Stimulated activated CD4-positive, alpha-beta T cell treated with anti-CD3 and anti-CD28 coated beads, Interleukin-4, amount 100 ng/mL, for 1 hour (primary cell): ENCODE measurements around the gene RSPH1.

Source experiments
- DNase-seq: peaks from one replicate; pipeline ENCODE4 v3.0.0-alpha.2; 2020

Gene RSPH1

DNA sequence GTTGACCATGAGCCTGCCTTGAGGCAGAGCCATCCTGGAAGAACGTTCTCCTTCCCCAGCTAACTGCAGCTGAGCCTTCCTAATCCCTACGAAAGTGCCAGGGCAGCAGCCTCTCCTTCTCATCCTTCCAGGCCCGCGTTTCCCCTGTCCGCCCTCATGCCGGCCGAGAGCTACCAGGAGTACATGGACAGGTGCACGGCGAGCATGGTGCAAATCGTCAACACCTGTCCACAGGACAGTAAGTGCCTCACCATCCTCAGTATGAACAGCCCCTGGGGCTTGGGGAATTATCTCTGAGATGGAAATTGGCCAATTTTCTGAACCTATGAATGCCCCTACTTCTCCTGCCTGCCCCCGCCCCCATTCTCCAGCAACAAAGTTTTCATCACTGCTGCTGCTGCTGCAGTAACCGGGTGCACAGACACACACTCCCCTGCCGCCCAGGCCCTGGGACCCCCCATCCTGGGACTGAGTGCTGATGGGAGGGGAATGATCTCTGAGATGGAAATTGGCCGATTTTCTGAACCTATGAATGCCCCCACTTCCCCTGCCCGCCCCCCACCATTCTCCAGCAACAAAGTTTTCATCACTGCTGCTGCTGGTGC is 52.7 kb downstream of the RSPH1 start:
- DNase-seq = no peak

GRCh38 chr21:42441963-42442362 is 54.1 kb downstream of the RSPH1 start:
- no peak for DNase-seq

- no peak for DNase-seq
Measured at GRCh38 chr21:42440187-42440792, 55.7 kb downstream of the RSPH1 start.

GRCh38 chr21:42439284-42440186 is 56.5 kb downstream of the RSPH1 start:
- DNase-seq = peak; percentile 27

DNA sequence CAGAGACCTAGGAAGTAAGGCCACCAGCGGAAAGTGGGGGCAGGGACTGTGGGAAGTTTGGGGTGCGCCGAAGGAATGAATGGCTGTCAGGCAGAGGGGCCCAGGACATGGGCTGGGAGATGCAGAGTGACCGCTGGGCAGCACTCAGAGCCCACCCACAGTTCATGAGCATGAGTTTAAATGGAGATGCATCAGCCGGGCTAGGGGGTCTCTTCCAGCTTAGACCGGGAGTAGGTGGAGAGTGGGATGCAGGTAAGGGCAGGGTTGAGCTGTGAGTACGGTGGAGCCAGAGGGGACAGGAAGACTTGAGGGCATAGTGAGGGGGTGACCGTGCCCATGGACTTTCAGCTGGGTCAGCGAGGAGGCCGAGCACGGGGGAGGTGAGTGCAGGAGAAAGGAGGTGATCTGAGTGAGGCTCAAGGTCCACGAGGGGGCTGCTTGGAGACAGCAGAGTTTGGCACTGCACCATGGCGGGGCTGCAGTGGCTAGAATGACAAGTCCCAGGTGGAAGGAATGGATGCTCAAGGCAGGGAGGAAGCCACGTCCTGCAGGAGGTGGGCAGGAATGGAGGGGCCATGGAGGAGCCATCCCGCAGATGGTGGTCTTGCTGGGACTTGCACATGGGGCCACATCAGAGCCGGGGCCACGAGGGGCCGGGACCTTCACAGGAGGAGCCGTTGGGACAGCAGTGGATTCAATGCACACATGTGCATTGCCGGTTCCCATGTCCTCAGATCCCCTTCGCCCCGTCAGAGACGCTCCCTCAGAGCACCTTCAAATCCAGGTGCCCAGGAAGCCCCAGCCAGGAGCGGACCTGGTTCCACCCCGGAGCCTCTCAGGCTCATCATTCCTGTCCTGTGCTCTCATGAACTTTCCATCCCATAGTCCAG is 57.5 kb downstream of the RSPH1 start:
- DNase-seq = no peak

DNA sequence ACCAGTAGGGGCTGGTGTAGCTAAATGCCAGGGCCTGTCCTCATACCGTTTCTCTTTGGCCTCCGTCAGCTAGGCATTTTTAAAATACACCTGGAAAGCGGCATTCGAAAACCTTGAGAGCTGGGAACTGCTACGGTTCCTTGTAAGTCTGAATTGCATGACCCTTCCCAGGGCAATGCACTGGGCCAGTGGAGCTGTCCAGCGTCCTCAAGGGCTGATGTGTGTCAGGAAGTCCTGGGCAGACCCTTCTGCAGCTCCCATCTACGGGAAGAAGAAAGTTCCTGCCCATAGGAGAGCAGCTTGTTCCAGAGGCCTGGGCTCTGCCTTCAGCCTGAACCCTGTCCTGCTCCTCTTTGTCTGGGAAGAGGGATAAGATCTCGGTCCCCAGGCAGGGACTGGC is 58.2 kb downstream of the RSPH1 start:
- no peak for DNase-seq

DNA sequence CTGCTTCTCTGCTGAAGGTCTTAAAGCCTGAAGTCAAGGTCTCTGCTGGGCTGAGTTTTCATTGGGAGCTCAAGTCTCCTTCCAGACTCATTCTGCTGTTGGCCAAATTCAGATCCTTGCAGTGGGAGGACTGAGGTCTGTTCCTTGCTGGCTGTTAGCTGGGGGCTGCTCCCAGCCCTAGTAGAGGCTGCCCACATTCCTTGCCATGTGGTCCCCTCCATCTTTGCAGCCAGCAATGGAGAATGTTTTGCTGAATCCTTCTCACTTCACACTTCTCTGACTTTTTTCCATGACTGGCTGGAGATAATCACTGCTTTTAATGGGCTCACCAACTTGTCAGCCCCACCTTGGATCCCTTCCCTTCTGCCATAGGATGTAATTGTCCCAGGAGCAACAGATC is 59.1 kb downstream of the RSPH1 start:
- no peak for DNase-seq

DNA sequence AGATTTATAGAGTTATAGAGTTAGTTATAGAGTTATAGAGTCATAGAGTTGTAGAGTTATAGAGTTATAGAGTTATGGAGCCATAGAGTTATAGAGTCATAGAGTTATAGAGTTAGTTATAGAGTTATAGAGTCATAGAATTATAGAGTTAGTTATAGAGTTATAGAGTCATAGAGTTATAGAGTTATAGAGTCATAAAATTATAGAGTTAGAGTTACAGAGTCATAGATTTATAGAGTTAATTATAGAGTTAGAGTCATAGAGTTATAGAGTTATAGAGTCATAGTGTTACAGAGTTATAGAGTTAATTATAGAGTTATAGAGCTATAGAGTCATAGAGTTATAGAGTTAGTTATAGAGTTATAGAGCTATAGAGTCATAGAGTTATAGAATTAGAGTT is 60.2 kb downstream of the RSPH1 start:
- DNase-seq = no peak

DNA sequence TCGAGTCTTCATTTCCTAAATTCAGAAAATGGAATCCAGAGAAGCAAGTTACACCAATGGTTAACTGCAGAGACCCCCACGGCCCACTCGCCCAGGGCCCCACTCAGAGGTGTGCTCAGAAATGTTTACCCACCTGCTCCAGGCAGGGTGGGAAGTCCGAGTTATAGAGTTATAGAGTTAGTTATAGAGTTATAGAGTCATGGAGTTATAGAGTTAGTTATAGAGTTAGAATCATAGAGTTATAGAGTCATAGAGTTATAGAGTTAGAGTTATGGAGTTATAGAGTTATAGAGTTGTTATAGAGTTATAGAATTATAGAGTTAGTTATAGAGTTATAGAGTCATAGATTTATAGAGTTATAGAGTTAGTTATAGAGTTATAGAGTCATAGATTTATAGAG is 60.6 kb downstream of the RSPH1 start:
- no peak for DNase-seq

GRCh38 chr21:42434884-42435283 is 61.1 kb downstream of the RSPH1 start:
- no peak for DNase-seq

DNA sequence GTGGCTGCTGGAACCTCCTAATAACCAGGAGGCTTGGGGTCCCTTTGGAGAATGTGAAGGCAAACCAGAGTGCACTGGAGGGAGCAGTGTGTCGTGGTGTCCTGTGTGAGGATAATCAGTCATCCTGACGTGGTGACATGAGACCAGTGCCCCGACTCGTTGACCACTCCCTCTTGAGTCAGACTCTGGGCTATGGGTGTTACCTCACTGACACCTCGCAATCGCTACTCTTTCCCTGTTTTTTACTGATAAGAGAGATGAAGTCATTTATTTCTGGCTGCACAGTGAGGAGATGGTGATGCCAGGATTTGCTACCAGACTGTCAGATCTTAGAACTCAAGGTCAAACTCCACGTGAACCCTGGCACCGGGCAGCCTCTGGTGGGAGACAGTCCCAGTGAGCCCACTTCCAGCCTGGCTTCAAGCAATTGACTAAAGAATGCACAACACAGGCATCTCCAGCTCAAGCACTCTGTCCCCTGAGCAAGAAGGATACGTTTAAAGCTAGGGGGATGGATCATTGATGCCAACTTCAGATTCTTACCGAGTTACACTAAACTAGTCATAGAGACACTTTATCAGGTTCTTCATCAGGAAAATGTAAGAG is 62.0 kb downstream of the RSPH1 start:
- DNase-seq = no peak

- DNase-seq = no peak
Measured at GRCh38 chr21:42432695-42433094, 63.3 kb downstream of the RSPH1 start.

DNA sequence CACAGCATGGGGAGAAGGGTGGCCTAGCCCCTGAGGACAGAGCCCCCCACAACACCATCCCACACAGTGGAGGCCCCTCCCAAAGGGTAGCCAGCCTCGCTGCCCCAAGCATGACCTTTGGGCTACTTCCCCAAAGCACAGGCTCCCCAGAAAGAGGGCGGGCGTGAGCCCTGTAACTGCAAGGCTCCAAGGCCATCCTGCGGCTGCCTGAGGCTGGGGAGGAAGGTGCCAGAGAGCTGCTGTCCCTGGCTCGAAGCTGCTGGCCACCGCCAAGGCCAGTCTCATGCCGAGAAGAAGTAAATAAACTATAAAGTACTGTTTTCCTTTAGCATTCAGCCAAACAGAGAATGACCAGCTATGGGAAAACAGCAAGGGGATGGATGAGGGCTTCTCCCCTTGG is 64.8 kb downstream of the RSPH1 start:
- DNase-seq = no peak

DNA sequence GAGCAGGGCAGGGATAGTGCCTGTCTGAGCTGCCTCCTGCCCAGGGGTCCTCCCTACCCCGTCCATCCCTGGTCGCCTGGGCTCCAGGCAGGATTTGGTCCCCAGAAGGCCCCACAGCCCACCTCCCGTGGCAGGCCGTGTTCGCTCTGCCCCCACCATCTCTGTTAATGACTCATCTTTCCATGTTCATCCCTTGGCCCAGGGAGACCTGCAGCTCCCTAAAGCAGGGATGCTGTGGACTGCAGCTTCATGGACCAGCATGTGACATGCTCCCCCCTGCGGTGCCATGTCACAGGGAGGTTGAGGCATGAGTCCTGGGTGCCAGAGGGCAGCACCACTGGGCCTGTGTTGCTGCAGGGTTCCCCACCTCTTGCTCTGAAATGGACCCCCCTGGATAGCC is 65.5 kb downstream of the RSPH1 start:
- no peak for DNase-seq

- no peak for DNase-seq
Measured at GRCh38 chr21:42429856-42430255, 66.2 kb downstream of the RSPH1 start.

DNA sequence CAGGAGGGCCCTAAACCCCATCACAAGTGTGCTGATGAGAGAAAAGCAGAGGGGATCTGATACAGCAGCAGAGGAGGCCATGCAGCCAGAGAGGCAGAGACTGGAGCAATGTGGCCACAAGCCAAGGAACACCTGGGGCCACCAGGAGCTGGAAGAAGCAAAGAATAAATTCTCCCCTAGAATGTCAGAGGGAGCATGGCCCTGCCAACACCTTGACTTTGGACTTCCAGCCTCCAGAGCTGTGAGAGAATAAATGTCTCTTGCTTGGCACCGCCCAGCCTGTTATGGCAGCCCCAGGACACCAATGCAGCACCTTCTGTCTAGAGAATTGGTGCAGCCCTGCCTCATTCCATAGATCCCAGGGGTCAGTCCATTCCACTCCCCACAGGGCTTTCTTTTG is 67.0 kb downstream of the RSPH1 start:
- DNase-seq = no peak

- DNase-seq = no peak
Measured at GRCh38 chr21:42427809-42428419, 68.1 kb downstream of the RSPH1 start.

DNA sequence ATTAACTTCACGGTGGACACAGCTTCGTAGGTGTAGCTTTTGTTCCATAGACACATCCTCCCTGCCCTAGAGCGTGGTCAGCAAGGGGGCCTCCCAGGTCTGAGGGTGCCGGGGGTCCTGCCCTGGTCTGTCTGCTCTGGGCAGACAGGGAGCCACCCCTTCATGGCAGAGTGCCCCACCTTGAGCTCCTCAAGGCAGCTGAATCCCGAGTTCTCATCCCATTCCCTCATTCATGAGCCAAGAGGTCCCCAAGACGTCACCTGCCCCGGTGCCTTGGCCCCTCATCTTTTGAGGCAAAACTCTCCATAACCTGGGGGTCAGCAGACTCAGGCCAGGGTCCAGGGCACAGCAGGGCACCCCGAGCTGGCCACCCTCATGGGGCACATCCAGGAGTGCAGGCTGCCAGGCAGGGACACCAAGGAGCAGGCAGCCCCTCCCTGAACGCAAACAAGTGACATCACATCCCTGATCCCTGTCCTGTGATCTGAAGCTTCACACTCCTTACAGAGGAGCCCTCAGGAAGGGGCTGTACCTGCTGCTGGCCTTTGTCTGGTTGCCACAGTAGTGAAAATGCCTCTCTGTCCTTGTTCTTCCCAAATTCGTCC is 69.0 kb downstream of the RSPH1 start:
- no peak for DNase-seq

- DNase-seq = no peak
Measured at GRCh38 chr21:42426424-42426823, 69.6 kb downstream of the RSPH1 start.

GRCh38 chr21:42425591-42425990 is 70.4 kb downstream of the RSPH1 start:
- DNase-seq = no peak

- DNase-seq = peak; percentile 50
Measured at GRCh38 chr21:42424914-42425541, 71.0 kb downstream of the RSPH1 start.
